Liver (tissue), 3 donors: ENCODE measurements around the gene MAP1LC3B.
A peak's percentile ranks its signal among the peaks of the same experiment; 100 is the strongest.

Experiments
- ATF3 ChIP-seq: IDR thresholded peaks from 2 replicates; pipeline ENCODE4 v1.6.1; 2016; ENCODE audit warnings: antibody characterized with exemption
- CTCF ChIP-seq: fragments of 150-350 bp; IDR thresholded peaks from 2 replicates; pipeline ENCODE4 v1.5.1; 2017; ENCODE audit warnings: improper control_type of control experiment, low read depth, low read length; ENCODE audit not compliant: missing input control
- MAX ChIP-seq: IDR thresholded peaks from 2 replicates; pipeline ENCODE4 v1.6.1; 2016; ENCODE audit warnings: antibody characterized with exemption
- RAD21 ChIP-seq, 2 donors: IDR thresholded peaks; 2 replicates each; pipeline ENCODE4 v1.6.1; 2016; ENCODE audit warnings: antibody characterized with exemption in 2 of 2, mild to moderate bottlenecking in 2 of 2
- REST ChIP-seq: IDR thresholded peaks from 2 replicates; pipeline ENCODE4 v1.6.1; 2016; ENCODE audit warnings: antibody characterized with exemption, mild to moderate bottlenecking
- YY1 ChIP-seq: IDR thresholded peaks from 2 replicates; pipeline ENCODE4 v1.6.1; 2016; ENCODE audit warnings: antibody characterized with exemption, mild to moderate bottlenecking
- donor health status: healthy.
- donor health status: healthy.

DNA sequence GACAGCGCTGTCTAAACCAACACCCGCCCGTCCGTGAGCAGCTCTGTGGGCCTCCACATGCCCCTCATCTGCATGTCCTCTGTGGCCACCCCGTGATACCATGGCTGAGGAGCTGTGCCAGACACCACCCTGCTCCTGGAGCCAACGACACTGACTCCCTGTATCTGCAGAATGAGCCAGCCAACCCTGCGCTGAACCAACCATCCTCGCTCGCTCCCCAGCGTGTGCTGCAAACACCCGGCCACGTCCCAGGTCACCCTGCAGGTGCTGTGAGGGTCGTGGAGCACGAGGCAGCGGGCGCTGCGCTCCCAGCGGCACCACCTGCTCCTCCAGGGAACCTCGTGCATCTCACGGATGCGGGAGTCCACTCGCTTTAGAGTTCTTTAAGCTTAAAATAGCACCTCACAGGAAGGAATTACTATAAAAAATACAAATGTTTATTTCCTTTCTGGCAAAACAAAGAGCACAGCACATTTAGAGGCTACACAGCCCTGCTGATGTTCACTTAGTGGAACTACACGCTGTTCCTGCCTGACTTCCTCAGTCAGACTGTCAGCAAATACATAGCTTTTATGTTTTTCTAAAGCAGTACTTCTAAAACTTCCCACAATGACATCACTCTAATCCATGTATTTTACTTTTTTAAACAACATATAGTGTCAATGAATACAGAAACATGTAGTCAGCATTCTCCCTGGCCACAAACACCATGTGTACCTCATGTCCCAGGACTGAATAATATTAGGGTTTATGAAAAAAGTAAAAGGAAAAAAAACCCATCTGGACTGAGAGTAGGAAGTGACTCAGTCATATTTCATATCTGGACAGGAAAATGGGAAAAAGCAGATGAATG, 43.5 kb downstream of the MAP1LC3B start:
- TF ChIP-seq CTCF (peak; percentile 5), RAD21 (IDR thresholded peaks at IDR 0.05) (no peak), YY1 (no peak), REST (no peak), MAX (no peak), ATF3 (no peak)
